GM10847 (cell line): ENCODE measurements around the gene RGS9.

ENCODE experiments used
- POLR2A ChIP-seq: IDR thresholded peaks from 2 replicates; pipeline ENCODE4 v1.6.1; 2011; ENCODE audit not compliant: insufficient read length; ENCODE audit errors: extremely low read depth

Gene RGS9

DNA sequence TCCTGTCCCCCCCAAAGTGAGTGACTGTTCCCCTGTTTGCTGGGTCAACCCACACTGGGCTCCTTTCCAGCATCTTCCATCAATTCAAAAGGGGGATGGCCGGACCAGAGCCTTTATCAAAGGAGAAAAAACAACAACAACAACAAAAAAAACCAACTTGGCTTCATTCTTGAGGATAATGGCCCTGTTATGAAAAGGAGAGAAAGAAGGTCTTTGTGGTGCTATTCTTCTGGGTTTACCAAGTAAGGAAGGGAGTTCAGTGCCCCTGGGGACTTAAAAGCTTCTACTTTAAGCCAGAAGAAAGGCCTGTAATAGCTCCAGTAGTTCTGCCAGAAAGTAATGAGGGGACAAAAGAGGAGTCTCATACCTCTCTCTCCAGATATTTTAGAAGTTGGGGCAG is 71.5 kb downstream of the RGS9 start:
- no peak for TF ChIP-seq POLR2A

DNA sequence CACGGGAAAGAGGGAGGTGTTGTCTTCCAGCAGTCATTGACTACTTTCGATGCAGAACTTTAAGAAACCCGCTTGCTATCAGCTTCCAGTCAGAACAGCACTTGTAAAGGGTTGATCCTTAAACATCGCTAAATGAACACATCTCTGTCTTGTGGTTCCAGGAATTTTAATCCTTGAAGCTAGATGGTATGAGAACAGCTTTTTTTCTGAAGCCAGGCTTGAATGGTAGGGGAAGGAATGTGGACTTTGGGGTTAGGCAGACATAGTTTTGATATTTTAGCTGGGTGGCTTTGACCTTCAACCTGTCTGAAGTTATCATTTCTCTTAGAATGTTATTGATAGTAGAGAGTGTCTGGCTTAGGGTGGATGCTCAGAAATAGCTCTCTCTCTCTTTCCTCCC is 81.1 kb downstream of the RGS9 start:
- no peak for TF ChIP-seq POLR2A

DNA sequence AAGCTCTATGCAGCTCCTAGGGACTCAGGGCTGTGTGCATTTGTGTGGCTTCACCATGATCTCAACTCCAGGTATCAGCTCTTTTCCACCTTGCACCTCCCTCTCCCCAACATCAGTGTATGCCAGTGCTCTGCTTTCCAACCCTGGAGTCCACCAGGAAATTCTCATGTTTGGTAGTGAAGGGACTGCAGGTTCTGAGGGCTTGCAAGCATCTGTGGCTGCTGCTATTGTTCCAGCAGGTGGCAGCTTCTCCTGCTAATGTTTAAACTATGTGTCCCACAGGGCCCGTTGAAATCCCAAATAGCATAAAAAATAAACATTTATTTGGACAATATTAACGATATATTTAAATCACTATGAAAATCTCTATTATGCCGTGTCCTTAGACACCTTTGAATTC is 82.0 kb downstream of the RGS9 start:
- no peak for TF ChIP-seq POLR2A

- TF ChIP-seq POLR2A = no peak
Observed at GRCh38 chr17:65219707-65220106, 82.5 kb downstream of the RGS9 start.

DNA sequence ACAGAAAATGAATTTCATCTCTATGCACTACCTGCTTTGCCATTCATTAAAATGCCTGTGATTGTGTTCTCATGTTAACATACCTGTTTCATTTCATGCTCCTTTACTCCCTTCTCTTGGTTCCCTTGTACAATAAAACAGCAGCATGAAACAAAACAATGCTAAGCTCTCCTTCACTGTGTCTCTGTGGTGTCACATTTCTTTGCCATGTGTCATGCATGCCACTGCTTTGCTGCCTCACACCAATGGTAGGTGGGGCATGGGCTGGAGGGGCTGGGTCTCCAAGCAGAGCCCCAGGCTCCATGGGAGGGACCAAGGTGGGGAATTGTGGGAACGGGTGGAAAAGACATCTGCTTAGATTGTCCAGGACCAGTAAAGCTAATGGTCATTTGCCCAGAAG is 83.6 kb downstream of the RGS9 start:
- TF ChIP-seq POLR2A = no peak

- TF ChIP-seq POLR2A = no peak
Observed at GRCh38 chr17:65222214-65222738, 85.1 kb downstream of the RGS9 start.

GRCh38 chr17:65225061-65225460 is 87.9 kb downstream of the RGS9 start:
- TF ChIP-seq POLR2A = no peak

- TF ChIP-seq POLR2A = no peak
Observed at GRCh38 chr17:65226227-65226626, 89.1 kb downstream of the RGS9 start.

DNA sequence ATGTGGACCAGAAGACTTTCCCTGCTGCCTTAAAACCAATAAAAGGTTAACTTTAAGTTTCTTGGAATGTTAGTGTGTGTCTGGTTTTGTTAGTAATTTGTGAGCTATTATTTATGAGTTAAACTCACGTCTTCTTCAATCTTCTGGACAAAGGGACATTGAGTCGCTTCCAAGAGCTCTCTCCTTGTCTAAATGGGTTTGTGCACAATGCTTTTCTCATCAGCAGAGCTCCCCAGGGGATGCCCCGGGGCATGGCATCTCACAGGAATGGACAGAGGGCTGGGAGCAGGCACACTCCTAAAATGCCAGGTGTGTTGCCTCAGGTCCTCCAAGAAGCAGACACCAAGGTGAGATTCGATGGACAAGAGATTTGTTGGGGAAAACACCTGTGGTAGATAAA is 90.5 kb downstream of the RGS9 start:
- TF ChIP-seq POLR2A = no peak

DNA sequence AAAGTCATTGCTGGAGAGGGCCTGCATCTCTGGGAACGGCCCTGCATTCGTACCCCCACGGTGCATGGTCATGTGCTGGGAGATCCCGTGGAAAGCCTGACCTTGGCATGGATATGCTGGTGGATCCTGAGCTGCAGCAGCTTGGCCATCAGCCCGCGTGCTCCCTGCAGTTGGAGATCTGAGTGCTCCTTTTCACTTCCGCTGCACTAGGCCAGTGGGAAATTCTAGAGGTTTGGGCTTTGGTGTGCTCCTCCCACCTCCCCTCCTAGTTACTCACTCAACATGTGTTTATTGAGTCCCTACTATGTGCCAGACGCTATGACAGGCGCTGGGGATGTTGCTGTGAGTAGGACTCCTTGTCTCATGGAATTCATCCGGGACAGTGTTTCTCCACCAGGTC is 91.1 kb downstream of the RGS9 start:
- TF ChIP-seq POLR2A = no peak

GRCh38 chr17:65228734-65229620 is 91.8 kb downstream of the RGS9 start:
- no peak for TF ChIP-seq POLR2A

DNA sequence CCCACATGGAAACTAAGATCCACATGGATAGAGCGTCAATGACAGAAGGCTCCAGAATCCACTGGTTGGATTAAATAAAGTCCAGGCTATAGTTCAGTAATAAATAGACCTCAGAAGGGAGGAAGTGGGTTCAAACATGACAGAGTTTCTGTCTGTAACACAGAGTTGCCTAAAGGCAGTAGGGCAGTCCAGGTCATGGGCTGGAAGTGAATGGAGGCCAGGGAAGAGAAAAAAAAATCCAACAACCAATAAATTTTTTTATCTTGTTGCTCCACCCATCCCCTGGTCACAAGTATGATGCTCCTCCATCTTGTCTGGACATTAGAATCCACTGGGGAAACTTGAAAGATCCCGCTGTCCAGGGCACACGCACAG is 92.4 kb downstream of the RGS9 start:
- TF ChIP-seq POLR2A = no peak

- TF ChIP-seq POLR2A = no peak
Observed at GRCh38 chr17:65230040-65230439, 92.9 kb downstream of the RGS9 start.

DNA sequence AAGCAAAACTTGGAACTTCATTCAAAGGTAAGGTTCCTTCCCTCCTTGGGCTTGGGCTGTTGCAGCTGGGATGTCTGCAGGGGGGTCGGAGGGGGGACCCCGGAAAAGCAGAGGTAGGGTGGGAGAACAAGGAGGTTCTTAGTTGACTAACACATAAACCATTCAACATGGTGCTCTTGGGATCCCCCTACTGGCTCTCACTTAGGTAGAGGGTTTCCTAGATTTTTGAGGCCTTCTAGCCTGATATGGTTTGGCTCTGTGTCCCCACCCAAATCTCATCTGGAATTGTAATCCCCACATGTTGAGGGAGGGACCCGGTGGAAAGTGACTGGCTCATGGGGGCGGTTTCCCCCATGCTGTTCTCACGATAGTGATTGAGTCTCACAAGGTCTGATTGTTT is 93.9 kb downstream of the RGS9 start:
- TF ChIP-seq POLR2A = no peak

GRCh38 chr17:65231662-65232335 is 94.6 kb downstream of the RGS9 start:
- TF ChIP-seq POLR2A = no peak

DNA sequence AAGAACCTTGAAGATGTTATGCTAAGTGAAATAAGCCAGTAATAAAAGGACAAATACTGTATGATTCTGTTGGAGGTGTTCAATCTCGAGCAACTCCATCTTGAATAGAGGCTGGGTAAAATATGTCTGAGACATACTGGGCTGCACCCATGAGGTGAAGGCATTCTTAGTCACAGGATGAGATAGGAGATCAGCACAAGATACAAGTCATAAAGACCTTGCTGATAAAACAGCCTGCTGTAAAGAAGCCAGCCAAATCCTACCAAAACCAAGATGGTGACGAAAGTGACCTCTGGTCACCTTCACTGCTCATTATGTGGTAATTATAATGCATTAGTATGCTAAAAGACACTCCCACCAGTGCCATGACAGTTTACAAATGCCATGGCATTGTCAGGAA is 98.1 kb downstream of the RGS9 start:
- TF ChIP-seq POLR2A = no peak
